Cerebellar nuclear complex (tissue), 1 donor: ENCODE results near the gene SUGCT.
"Not testable (repeated sequence)": the region's sequence is repeated elsewhere in the genome, so short reads cannot be mapped to it uniquely, and the experiment has no call there.

Source experiments
- DNase-seq, 2 experiments: peaks; one replicate each; lab custom pipeline; 2025; lab: John Stamatoyannopoulos, UW

SUGCT gene

DNA sequence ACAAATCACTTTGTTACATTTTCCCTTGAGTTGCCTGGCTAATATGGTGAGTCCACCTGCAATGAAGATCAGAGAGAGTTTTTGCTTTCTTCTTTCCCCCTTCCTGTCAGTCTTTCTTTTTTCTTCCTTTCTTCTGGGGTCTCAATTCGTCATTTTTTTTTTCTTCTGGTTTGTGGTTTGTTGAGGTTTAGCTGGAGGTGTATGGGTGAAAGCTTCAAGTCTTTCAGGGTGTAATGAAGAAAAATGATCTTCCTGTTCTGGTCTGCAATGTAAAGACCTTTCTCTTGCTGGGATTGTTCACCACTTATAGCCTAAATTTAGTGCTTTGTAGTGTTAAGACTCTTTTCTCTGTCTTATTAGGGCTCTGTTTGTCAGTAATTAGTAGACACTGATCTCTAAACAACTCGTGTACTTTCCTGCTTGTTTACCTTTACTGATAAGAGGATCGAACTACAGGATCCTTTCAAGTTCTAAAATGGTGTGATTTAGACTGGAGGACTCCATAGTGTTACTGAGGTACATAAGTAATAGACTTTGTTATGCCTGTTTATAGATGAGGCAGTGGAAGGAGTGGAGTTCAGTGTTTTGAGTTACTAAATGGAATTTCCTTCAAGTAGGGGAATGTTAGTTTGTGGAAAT, 129.1 kb downstream of the SUGCT start:
- no peak for DNase-seq

DNA sequence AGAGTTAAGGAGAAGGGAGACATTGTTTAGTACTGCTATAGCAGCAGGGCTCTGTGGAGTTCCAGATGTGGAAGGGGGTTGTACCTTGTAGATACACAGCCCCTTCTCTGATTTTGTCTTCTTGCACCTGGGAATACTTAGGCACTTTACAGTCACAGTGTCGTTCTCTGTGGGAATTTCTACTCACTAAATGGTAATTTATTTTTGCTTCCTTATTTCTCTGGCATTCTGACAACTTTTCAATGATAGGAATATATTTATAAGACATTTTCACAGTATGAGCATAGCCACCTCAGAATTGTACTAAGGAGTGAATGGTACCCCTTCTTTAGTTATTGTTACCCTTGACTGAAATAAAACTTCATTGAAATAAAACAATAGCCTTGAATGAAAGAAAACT, 132.8 kb downstream of the SUGCT start:
- DNase-seq = no peak

DNA sequence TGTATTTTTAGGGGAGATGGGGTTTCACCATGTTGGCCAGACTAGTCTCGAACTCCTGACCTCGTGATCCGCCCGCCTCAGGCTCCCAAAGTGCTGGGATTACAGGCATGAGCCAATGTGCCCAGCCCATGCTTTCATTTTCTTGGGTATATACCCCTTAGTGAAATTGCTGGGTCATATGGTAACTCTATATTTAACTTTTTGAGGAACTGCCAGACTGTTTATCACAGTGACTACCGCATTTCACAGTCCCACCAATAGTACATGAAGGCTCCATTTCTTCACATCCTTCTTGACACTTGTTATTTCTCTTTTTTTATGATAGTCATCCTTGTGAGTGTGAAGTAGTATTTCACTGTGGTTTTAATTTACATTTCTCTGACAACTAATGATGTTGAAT, 134.0 kb downstream of the SUGCT start:
- not testable (repeated sequence) for DNase-seq

DNA sequence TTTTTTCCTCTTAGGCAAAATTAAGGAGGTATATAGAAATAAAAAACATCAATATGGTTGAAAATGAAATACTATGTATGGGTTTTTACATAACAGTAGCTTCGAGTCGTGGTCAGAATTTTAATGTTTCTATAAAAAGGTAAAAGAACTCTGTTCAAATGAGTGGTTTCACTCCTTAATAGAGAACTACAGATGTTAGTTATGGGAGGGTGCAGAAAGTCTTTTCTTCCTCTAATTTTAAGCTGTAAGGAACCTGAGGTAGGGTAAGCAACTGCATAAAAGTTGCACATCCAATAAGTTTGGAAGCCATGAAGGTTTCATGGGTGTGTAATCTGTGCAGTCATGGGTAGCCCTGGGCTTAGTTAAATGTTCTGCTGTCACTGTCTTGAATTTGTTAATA, 141.3 kb downstream of the SUGCT start:
- no peak for DNase-seq

DNA sequence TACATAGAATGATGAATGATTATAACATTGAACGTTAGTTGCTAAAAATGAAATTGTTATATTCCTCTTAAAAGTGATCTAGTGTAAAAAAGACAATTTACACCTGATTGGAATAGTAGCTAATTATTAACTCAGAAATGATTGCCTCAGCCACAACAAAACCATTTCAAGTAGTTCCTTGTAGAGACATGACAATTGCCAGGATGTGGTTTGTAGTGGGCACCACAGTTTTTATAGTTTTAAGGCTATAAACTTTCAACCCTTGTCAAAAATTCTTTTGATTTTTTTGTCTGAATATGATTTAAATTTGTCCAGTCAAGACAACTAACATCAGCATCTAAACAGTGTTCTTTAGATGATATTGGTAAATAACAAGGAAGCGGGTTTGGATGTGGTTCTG, 145.2 kb downstream of the SUGCT start:
- DNase-seq = no peak

DNA sequence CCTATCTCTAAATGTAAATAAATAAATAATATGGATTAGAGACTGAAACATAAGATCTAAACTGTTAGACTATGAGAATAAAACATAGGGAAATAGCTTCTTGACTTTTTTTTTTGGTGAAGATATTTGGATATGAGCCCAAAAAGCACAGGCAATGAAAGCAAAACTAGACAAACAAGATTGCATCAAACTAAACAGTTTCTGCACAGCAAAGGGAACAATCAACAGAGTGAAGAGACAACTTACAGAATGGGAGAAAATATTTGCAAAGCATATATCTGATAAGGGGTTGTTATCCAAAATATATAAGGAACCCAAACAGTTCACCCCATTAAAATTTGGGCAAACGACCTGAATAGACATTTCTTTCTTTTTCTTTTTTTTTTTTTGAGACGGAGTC, 148.1 kb downstream of the SUGCT start:
- no peak for DNase-seq

DNA sequence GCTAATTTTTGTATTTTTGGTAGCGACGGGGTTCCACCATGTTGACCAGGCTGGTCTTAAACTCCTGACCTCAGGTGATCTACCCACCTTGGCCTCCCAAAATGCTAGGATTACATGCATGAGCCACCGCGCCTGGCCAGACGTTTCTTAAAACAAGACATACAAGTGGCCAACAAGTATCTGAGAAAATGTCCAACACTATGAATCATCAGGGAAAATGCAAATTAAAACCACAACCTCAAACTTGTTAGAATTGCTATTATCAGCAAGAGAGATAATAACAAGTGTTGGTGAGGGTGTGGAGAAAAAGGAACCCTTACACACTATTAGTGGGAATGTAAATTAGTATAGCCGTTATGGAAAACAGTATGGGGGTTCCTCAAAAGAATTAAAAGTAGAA, 148.6 kb downstream of the SUGCT start:
- no peak for DNase-seq

DNA sequence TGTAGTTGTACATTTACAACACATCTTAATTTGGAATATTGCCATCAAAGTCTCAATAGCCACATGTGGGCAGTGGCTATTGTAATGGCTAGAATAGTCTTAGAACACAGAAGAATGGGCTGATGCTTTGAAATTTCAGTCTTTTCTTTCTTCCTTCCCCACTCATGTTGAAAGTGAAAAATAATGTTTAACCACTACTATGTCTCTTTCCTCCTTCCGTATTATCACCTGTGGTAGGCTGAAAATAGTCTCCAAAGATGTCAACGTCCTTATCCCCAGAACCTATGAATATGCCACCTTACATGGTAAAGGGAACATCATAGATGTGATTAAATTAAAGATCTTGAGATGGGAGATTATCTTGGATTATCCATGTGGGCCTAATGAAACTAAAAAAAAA, 154.0 kb downstream of the SUGCT start:
- no peak for DNase-seq

DNA sequence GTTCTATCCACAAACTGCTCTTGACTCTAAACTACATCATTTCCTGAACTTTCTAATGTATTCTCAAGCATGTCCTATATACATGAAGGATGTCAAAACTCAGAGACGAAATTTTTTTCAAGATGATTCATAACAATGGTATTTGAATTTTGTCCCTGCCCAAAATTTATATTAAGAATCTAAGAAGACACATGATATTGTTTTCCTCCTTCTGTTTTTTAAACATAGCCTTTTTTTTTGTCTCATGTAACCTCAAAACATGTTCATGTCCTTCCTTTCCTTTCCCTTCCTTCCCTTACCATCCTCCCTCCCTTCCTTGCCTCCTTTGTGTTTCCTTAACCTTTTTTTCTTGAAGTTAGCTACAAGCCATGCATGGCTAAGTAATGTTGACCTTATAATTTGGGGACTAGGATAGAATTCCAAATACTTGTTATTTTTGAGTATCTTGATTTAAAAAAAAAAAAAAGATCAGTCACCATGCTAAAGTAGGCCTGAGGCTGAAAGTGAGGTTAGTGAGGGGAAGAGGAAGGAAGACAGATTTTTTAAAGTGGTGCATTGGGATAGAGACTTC, 163.0 kb downstream of the SUGCT start:
- no peak for DNase-seq

DNA sequence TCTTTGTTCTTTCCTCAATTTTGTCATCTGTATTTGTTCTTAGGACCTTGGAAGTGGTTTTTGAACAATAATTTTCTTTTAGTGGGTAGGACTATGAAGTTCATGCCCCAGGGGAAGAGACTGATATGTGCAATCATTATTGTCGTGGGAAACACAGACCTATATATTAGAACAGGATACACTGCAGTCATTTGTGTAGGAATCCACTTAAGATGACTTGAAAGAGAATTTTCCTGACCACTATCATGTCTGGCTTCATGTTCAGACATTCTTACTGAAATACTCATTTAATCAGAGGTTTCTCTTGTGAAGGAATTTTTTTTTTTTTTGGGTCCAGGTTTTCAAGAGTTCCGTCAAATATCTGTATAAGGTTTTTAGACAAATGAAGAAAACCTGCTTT, 163.6 kb downstream of the SUGCT start:
- DNase-seq = no peak

DNA sequence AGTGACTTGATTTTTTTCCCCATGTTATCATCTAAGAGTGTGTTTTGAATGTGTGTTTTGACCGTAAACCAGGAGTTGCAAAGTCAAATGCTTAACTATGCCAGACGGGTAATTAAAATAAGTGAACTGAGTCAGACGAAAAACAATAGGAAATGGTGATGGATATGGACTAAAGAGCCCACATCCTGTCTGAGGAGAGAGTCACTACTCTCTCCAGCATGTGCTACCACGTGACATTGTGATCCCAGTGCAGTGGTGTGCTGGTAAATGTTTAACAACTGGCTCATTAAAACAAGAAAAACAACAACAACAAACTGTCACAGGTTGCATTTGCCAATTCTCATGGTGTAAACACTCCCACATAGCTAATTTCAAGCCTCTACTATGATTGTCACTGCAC, 164.3 kb downstream of the SUGCT start:
- no peak for DNase-seq

DNA sequence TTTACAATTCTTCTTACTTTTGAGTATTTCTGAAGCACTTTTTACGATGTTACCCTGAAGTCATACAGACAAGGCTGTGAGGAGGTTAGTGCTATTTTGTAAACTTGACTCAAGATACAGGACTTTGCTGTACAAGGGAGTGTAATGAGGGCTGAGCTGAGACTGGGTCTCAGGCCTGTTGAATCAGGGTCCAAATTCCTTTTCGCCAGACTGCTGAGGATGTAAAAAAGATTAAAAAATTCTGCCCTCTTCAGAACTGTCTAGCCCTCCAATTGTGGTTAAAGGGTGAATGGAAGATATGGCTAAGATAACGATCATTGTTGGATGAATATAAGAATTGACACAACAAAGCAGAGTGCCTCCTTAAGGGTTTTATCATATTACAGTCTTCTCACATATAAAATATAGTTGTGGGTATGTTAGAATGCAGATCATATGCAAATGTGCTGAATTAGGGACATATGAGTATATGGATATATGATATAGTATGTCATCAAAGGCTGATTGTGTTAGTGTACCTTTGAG, 165.4 kb downstream of the SUGCT start:
- DNase-seq = no peak

DNA sequence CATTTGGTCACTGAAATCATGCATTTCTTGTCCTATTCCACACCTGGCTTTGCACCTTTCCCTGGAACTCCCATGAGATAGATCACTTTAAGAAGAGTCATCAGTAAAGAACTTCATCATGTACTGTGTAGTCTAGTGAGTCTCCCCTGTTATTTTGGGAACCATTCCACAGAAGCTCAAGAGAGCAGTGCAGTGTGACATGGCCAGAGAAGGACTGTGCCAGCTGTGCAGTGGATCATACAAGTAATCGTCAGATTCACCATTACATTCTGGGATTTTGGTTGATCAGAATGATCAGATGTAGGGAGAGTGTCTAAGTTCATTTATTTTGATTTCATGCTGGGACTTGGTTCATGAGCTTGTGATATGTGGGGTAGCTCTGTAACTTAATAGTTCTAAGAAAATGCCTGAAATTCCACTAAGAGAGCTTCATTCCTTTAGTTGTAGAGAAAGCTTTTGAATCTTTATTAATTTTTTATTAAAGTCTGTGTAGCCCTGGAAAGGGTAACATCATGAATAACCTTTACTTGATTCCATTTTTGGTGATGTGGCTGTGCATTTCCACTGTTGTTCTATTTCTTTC, 166.8 kb downstream of the SUGCT start:
- DNase-seq = no peak

DNA sequence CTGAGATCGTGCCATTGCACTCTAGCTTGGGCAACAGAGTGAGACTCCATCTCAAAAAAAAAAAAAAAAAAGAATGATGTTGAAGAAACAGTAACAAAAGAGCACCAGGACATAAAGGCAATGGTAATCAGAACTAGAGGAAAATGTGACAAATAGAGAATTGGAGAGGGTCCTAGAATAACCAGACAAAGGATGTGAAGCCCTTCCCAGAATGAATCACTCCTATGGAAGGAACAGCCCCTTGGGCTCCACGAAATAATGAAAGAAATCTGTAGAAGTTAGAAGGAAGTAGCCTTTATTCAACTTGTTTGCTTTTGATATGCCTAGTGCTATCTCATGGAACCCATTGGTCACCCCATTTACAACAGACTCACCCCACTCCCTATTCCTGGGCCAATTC, 169.2 kb downstream of the SUGCT start:
- no peak for DNase-seq

DNA sequence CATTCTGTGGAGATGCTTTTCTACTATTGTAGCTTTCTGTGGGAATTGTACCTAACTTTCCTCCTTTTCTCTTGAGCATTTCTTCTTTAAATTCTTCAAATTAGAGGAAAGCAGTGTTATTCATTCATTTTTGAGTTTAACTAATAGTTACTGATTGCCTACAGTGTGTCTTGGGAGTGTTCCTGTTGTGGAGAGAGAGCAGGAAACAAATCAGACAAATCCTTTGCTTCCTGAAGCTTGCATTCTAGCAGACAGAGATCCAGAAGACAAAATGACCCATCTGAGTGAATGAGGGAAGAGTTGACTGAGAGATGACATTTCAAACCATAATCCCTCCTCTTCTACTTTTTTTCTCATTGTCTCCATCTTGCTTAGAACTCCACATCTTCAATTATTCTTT, 170.4 kb downstream of the SUGCT start:
- no peak for DNase-seq

DNA sequence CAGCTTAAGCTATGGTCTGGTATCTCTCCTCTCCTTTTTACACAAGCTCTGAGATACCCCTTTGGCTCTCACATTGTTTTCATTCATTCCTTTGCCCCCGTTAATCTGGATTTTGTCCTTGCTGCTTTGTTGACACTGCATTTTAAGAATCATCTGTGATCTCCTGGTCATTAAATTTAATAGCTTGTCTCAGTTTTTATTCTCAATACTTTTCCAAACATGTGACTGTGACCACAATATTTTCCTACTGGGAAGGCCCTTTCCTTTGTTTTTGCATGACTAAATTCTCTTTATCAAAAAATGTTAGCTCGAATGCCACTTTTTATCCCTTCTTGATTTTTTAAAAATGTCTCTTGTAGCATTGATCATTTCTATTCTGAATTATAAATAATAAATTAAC, 171.2 kb downstream of the SUGCT start:
- DNase-seq = no peak

DNA sequence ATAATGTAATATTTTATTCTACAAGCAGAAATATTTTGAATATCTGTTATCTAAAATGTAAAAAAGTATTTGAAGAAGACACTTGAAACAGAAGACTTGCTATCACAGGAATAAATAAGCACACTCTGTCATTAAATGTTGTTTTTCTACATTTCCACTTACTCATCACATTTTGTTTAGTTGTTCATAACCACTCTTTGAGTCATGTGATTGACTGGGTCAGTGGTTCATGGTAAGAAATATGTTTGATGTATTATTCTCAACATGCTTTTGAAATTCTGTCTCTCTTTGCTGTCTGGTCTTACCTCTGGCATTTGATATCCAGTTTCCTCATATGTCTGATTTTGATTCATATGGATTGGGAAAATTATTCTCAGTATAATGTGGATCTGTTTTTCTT, 171.8 kb downstream of the SUGCT start:
- DNase-seq = no peak

DNA sequence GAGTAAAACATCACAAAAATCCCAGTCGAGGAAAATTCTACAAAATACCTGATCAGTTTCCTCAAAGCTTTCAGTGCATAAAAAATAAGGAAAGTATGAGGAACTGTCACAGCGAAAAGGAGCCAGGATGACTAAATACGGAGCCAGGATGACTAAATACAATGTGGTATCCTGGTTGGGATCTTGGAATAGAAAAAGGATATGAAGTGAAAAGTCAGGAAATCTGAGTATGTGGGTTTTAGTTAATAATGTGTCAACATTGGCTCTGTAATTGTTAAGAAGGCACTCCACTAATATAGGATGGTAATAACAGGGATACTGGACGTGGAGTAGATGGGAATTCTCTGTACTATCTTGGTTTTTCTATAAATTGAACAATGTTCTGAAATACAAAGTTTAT, 175.5 kb downstream of the SUGCT start:
- no peak for DNase-seq

DNA sequence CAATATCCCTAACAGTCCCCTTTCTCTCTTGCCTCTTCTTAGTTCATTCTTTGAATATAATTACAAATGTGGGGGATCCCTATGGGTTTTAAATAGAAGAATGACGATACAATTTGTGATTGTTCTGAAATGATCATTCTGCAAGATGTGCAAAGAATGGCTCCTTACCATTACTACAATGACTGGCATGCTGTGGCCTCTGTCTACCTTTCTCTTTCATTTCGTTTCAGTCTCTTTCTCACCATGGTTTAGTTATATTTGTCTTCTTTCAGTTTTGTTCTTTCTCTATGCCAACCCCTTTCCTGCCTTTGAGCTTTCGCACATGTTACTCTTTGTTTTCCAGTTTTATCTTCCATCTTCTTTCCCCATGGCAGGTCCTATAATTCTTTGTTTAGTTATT, 176.5 kb downstream of the SUGCT start:
- DNase-seq = no peak

DNA sequence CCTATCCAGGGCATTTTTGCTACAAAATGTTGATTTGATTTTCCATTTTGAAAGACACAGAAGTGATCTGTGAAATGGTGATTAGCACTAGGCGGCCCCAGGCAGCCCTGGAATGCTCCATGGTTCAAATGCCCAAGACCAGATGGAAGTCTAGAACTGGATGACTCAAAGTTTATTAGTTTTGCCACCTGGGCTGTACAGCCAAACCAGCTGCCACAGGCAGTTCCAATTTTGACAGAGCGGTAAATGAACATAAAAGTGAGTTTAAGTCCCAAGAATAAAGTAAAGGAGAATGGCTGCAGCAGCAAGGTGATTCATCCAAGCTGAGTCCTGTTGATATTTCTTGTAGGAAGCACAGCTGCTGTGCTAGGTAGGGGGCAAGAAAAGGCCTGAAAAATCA, 180.5 kb downstream of the SUGCT start:
- no peak for DNase-seq

DNA sequence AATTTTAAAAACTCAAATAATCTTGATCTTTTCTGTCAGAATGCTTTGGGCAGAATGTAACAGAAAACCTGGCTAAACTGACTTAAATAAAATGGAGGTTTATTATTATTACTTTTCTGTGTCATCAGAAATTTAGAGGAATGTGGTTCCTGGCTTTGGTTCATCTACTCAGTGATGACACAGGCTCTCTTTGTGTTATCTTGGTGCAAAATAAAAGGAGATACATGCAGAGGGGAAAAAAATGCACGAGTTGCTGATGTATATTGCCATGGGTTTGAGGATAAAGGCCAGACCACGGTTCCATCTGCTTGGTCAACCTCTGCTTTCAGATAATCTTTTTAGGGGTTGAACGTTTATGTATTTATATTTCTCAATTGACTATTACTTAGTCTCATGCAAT, 181.4 kb downstream of the SUGCT start:
- no peak for DNase-seq

DNA sequence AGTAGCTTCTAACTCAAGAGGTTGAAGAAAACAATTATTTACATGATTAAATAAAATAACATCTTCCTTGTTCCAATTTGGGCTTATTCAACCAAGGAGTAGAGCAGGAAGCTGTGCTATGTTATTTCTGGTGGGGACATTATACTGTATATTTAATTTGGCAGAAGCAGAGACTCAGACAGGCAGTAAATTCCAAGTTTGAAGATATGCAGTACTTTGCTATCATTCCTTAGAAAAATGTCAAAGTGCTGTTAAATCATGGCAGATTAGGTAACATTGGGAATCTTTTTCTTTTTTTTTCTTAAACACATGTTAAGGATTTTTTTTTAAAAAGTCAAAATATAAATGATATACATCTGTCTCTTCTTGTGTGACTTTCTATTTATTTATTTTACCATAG, 190.1 kb downstream of the SUGCT start:
- DNase-seq = no peak

DNA sequence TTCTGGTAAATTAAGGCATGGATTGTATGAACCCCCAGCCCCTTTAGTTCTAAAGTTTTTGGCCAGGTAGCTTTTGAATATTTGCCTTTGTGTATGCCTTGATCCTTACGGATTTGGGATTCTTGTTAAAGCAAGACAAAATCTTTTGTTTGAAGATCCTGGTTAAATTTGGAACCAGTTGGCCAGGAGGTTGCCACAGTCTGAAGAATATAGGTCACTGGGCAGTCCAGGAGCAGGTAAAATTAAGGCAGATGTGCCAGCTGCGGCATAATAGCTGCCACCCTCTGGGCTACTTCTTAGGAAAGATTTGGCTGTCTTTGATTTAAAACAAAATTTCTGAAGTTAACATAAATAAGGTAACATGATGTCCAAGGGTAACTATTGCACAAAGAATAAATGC, 192.3 kb downstream of the SUGCT start:
- no peak for DNase-seq

DNA sequence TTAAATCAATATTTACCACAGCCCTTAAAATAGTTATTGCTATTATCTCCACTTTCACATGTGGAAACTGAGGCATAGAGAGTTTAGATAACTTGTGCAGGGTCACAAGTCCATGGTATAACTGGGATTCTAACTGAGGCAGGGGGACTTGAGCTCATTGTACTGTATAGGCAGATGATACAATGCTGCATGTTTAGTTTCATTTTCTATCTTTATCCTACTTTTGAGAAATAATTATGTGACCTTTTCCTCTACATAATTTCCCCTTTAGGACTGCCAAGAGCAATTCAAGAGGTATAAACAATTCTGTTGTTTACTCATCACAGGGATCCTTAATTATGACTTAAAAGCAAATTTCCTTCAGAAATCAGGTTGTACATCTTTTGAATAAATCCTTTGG, 193.1 kb downstream of the SUGCT start:
- no peak for DNase-seq
